IMR-90 (cell line): ENCODE measurements around the gene IL23R.

Source experiments
- BHLHE40 ChIP-seq: fragments of 150-350 bp; IDR thresholded peaks from 2 replicates; pipeline ENCODE4 v1.6.1; 2016; ENCODE audit warnings: mild to moderate bottlenecking, low read depth, low read length
- CEBPB ChIP-seq: IDR thresholded peaks from 2 replicates; pipeline ENCODE4 v1.6.1; 2012; ENCODE audit warnings: low read depth, low read length, improper control_type of control experiment
- MAFK ChIP-seq: IDR thresholded peaks from 2 replicates; pipeline ENCODE4 v1.6.1; 2012; ENCODE audit warnings: low read depth, low read length, improper control_type of control experiment
- POLR2A ChIP-seq: IDR thresholded peaks from 2 replicates; pipeline ENCODE4 v1.6.1; 2012; ENCODE audit warnings: mild to moderate bottlenecking, low read depth, low read length
- RAD21 ChIP-seq: IDR thresholded peaks from 2 replicates; pipeline ENCODE4 v1.6.1; 2012; ENCODE audit warnings: low read length, improper control_type of control experiment
- TF ChIP-seq, protein P1 (sequence below): conservative IDR thresholded peaks from 2 replicates; pipeline ENCODE4 v1.5.1; 2012; ENCODE audit warnings: mild to moderate bottlenecking, low read depth, low read length, improper control_type of control experiment
- TF ChIP-seq, protein P2 (sequence below): fragments of 150-350 bp; IDR thresholded peaks from 2 replicates; pipeline ENCODE4 v1.6.1; 2017; ENCODE audit warnings: mild to moderate bottlenecking, antibody characterized with exemption, low read length, low read depth

GRCh38 chr1:67262735-67263134, 96.5 kb downstream of the IL23R start:
- TF ChIP-seq, protein P1, sequence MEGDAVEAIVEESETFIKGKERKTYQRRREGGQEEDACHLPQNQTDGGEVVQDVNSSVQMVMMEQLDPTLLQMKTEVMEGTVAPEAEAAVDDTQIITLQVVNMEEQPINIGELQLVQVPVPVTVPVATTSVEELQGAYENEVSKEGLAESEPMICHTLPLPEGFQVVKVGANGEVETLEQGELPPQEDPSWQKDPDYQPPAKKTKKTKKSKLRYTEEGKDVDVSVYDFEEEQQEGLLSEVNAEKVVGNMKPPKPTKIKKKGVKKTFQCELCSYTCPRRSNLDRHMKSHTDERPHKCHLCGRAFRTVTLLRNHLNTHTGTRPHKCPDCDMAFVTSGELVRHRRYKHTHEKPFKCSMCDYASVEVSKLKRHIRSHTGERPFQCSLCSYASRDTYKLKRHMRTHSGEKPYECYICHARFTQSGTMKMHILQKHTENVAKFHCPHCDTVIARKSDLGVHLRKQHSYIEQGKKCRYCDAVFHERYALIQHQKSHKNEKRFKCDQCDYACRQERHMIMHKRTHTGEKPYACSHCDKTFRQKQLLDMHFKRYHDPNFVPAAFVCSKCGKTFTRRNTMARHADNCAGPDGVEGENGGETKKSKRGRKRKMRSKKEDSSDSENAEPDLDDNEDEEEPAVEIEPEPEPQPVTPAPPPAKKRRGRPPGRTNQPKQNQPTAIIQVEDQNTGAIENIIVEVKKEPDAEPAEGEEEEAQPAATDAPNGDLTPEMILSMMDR: no peak
- TF ChIP-seq, protein P2, sequence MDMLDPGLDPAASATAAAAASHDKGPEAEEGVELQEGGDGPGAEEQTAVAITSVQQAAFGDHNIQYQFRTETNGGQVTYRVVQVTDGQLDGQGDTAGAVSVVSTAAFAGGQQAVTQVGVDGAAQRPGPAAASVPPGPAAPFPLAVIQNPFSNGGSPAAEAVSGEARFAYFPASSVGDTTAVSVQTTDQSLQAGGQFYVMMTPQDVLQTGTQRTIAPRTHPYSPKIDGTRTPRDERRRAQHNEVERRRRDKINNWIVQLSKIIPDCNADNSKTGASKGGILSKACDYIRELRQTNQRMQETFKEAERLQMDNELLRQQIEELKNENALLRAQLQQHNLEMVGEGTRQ: no peak
- no peak for TF ChIP-seq POLR2A
- no peak for TF ChIP-seq RAD21
- TF ChIP-seq BHLHE40: no peak
- no peak for TF ChIP-seq CEBPB
- peak; percentile 84 for TF ChIP-seq MAFK
